Hematopoietic multipotent progenitor cell treated with erythropoietin and hydrocortisone succinate and interleukin-3 and kit ligand, for 8 days (in vitro differentiated cells): Measurements from ENCODE around the gene DPP4.

Experiments
- DNase-seq: peaks from one replicate; pipeline ENCODE4 v3.0.0-alpha.2; 2015

The DPP4 gene

DNA sequence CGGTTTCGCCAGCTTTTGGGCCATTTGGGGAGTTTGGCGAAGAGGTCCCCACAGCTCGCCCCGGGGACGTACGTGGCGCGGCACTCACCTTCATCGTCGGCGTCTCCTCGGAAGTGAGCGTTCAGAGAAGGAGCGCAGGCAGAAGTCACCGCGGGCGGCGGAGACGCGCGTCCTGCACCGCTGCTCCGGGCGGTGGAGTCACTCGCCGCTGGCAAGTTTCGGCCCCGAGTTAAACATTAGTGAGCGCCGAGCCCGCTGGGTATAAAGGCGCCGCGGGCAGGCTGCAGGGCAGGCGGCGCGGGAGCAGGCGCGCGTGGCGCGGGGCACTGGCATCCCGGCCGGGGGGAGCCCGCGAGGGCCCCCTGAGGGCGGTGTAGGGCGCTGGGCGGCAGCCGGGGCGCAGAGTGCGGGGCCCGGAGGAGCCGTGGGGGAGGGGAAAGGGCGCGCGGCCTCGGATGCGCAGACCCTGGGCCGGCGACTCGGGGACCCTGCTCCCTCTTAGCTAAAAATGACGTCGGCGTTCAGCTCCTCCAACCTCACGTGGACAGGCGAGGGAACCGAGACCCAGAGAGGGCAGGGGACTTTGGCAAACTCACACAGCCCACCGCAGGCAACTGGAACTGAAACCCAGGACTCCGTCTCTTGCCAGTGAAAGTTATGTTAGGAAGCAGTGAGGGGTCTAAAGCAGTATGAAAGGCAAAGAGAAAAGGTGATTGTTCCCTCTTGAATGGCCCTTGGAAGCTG is at the start of gene DPP4:
TSS of gene DPP4 (minus strand) at position 328 of the 744 bp plus-strand sequence. CDS start at position 94, 234 bp downstream.
- DNase-seq, result peak; percentile 1

DNA sequence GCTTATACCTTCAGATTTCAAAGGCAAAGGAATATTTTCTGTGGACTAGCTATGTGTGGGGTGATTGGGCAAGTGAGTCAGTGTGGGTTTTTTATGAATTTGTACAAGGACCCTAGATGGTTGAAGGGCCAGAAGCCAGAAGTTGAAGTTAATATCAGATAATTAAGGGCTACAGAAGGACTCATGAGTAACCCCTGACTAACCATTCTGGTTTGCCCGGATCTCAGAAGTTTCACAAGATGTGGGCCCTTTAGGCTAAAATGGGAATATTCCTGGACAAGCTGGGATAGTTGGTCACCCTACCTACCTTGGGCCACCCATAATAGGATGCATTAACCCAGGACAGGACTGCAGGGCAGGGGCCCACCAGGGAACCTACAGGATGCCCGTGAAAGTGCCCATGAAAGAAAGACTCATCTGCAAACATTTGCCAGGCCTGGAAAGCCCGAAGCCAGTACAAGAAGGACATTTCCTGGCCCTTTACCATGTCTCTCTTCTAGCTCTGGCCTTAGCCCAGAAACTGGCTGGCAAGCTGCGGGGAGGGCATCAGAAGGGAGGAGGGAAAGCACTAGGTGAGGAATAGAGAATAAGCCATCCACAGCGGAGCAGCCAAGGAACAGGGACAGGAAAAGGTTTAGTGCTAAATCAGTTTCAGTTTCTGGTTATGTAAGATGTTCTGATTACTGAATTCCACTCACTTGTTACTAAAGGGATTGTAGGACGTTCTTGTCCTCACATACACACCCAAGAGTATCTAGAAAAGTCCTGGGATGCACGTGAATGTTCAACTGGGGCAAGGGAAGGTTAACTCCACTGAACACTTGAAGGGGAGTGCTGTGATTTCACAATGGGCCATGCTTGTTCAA is 44.4 kb upstream of the DPP4 start:
- no peak for DNase-seq

DNA sequence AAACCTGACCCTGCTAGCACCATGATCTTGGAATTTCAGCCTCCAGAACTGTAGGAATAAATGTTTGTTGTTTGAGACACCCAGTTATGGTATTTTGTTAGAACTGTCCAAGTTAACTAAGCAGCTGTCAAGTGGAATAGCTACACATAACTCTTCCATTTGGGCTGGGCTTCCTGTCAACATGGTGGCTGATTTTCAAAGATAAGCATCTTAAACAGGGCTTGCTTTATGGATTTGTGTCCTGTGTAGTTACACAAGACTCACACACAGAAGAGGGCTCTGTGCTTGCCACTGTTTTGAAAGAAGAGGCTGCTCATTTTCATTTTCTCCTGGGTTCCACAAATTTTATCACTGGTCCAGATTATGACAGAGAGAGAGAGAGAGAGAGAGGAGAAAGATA is 42.3 kb upstream of the DPP4 start:
- no peak for DNase-seq

DNA sequence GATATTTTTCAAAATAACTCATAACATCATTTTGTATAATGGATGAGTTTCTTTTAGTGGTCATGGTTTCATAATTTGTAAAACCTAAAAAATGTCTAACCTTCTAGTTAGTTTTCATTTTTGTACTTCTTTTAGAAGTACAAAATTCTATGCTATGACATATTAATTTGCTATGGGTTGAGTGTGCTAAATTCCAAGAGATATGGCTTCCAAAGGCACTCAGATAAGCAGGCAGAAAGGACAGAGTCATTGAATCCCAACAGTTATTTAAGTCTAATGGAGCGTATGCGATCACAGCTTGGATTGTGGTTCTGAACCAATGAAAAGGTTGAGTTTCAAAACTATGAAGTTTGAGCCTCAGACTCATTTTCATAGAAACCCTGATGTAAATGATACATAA is 41.1 kb upstream of the DPP4 start:
- DNase-seq, result no peak

DNA sequence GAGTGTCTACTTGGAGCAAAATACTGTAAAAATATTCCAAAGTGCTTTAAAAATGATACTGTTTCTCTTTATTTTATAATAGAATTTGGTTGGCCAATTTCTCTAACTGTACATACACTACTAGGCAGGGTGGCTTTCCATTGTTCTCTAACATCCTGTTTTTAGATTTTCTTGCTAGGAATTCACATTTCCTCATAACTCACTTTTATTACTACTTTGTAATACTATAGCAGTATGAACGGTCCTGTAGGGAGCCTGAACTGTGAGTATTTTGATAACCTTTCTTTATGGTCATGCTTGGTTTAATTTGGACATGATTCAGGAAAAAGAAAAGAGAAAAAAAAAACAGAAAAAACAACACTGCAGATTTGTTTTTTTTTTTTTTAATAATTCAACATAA is 40.3 kb upstream of the DPP4 start:
- no peak for DNase-seq

DNA sequence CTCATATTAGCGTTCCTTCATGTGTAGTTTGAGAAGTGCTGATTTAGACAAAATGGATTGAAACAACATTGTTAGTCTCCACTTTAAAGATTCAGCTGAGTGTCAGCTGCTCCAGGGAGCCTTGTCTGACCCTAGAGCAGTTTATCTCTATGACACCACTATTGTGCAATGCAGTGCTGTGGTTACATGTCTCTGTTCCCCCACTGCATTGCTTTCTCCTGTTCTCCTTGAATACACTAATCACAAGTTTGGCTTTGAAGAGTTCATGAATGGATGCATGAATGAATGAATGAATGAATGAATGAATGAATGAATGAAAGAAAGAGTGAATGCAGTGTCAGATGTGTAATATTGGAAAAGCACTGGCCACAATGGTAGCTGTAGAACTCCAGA is 39.8 kb upstream of the DPP4 start:
- no peak for DNase-seq

DNA sequence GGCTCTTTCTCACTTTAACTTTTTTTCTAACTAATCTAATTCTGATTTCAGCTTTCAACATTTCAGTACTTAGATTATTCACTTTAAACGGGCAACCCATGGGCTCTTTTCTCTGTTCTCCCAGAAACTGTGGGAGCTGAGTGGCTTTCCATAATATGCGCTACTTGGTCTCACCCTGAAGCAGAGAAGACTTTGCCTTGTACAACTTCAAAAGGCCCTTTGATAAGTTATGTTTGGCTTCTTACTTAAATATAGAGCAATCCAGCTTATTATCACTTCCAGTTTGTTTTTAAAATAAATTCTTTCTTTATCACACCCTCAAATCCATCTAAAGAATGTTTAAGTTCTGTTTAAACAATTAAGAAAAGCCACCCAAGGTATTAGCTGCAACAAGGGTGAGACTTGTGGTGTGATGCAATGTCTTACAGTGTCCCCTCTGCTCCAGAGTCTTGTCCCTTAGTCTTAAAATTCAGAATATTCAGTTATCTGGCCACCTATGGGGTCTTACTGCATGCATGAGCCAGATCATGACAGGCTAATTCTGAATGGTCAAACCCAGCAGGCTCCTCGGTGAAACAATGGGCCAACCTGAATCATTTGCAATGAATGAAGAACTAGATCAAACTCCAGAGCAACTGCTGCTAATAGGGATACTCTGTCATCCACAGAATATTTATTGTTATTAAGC is 39.2 kb upstream of the DPP4 start:
- no peak for DNase-seq

DNA sequence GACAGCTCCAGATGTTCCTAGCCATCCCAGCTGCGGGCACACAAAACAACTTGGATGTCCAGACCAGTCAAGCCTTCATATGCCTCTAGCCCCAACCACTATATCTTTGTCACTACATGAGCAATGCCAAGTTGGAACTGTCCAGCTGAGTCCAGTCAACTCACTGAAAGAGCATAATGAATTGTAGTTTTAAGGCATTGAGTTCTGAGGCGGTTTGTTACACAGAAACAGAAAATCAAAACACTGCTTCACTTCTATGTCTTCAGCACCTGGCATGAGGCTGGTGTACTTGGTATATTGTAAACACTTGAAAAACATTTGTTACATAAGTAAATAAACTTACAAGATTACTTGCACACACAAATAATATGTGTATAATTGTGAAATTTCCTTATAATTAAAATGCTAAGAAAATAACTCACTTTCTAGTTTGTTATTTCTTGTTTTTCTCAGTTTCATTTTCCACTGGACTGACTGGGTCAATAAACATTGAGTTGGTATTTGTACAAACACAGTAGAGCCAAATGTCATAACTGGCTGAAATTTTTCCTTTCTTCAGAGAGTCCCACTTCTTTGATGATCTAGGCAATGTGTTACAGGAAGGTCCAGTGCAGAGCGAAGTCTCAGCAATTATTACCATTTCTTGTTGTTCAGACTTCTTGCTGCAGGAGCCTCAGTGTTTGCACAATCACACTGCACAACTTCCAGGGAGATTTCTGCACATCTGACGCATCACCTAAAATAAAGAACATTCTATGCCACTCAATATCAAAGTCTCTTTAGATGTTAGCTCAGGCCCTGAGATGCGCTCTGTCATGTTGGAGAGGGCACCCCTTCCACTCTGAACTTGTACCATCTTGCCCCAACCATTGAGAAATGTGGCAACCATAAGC is 38.2 kb upstream of the DPP4 start:
- no peak for DNase-seq

DNA sequence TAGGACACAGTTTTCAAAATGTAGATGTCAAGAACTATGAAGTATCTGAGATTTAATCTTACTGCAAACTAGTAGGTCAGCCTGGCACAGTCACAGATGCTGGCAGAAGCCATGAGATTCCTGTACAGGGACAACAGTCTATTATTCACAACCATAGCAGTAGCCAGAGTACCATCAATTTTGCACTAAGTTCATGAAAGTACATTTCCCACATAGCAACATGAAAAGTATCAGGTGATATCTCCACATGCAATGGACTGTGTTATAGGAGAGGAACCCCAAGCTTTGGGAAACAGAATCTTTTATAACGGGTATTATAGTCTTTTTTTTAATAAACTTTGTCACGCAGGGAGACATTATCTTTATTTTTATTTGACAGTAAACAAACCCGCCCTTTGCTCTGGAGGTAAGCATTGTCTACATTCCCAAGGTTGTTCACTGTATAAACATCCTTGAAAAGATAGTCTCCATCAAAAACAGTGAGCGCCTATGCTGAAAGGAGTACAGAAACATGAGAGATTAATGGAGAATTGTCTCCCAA is 33.4 kb upstream of the DPP4 start:
- no peak for DNase-seq

DNA sequence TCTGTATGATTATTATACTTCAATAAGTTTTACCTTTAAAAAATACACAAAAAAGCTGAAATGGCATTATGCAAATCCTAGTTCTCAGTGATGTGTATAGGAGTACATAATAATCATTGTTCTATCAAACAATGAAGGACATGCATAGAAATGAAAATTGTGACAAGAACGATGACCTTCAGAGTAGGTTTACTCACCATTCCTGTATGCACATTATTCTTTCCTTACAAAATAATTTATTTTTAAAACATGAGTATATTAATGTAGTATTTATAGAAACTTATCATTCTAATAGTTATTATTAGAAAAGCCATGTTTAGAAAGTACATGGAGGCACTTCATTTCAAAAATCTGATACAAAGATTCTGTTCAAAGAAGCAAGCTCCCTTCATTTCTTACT is 32.7 kb upstream of the DPP4 start:
- DNase-seq, result no peak

DNA sequence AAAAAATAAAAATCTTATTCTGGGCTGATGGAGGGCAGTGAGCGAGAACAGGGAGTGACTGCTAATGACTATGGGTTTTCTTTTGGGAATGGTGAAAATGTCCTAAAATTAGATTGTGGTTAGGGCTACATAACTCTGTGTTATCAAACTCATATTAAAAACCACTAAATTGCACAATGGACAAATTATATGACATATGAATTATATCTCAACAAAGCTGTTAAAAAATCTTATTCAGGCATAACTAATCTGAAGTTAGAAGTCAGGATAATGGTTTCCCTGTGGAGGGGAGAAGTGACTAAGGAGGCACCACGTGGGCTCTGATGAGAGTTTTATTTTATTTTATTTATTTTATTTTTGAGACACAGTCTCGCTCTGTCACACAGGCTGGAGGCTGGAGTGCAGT is 32.1 kb upstream of the DPP4 start:
- no peak for DNase-seq

DNA sequence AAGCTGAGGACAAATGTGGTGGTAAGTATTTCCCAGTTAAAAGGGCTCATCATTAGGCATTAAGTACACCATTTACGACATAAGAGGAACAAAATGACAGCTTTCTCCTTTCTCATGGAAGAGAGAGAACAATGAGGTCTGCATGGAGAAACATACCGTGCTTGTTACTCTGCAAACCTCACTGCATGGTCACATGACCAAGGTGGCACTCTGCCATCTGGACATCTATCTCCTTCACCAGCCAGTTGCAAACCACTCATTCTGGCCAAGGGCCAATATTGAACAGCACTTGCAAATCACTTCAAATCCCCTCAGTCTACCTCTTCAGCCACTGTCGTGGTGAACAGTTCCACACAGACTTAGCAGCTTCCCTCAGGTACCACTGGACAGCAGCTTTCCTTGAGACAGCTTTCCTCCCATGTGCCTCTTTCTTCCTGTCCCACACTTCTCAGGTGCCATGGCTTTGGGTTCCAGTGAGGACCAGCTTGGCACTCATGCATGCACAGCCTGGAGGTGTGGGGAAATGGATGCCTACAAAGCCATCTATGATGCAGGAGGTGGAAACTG is 29.5 kb upstream of the DPP4 start:
- DNase-seq, result peak; percentile 39

DNA sequence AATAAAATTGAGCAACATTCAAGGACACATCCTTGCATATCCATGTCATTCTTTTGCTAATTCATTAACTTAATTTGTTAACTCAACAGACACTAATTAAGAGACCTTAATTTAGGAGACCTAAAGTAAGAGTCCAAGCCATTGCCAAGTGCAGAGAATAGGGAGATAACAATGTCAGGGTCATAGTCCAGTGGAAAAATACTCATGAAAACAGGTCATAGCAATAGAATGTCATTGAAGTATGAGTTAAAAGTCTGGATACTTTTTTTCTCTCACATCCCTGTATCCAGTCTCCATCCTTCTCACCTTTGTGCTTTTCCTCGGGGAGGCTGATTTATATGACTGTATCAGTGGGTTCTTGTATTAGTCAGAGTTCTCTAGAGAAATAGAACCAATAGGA is 26.6 kb upstream of the DPP4 start:
- no peak for DNase-seq

DNA sequence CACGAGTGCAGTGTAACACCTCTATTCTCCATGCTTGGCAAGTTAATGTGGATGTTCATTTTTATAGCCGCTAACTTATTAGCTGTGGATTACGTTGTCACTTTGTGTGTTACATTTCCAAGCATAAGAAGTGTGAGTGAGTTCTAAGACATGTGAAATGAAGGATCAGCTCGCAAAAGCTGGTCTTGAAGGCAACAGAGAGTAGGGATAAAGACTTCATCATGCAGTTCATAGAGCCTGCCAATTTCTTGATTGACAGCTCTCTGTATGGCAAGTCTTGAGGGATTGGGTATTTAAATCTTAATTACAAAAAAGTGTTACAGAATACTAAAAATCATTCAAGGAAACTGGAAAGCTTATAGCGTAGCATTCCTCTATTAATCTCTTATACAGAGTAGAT is 25.8 kb upstream of the DPP4 start:
- no peak for DNase-seq

DNA sequence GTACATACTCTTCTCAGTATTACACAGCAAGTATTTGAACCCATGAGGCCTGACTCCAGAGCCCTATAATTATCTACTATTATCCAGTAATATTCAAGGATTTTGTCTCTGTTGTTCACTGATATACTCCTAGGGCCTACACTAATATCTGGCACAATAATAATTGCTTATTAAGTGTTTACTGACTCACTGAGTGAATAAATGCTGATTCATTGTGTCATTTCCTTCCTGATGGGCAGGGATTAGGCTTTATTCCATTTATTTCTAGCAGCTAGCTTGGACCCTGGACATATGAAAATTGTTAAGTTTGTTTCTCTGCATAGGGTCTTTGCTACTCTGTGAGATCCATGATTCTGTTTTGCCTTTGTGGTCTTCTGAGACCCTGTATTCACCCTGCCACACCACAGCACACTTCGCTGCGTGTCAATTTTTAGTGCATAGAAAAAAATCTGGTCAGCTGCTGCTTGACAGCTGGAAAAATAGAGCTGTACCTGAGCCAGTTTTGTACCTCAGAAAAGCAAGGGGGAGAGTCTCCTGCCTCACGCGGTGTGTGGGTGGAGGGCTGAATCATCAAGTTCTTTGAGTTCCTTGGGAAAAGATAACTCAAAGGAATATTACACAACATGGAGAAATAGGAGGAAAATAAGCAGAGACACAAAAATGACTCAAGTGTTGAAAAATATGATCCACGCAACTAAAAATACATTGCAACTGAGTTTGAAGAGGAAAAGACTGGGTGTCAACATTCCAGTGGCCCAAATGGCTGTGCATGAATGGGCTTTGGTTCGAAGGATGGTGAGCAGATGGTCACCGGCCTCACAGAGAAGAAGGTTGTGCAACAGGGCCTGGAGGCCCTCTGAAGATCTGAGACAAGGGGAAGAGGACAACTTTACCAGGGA is 18.9 kb upstream of the DPP4 start:
- DNase-seq, result no peak

DNA sequence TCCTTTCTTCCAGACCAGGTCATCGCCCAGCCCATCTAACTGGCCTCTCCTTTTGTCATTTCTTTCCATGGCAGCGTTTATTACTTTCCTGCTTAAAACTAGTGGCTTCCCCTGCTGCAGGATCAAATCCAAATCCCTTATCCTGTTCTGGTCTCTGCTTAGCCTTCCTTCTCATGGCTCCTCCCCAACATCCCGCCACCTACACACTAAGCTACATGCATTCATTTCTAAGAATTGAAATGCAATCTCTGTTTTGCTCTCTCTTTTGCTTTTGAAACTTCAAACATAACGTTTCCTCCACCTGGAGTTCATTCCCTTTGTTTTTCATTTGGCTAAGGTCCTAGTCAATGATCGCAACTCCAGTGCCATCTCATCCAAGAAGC is 18.0 kb upstream of the DPP4 start:
- no peak for DNase-seq

DNA sequence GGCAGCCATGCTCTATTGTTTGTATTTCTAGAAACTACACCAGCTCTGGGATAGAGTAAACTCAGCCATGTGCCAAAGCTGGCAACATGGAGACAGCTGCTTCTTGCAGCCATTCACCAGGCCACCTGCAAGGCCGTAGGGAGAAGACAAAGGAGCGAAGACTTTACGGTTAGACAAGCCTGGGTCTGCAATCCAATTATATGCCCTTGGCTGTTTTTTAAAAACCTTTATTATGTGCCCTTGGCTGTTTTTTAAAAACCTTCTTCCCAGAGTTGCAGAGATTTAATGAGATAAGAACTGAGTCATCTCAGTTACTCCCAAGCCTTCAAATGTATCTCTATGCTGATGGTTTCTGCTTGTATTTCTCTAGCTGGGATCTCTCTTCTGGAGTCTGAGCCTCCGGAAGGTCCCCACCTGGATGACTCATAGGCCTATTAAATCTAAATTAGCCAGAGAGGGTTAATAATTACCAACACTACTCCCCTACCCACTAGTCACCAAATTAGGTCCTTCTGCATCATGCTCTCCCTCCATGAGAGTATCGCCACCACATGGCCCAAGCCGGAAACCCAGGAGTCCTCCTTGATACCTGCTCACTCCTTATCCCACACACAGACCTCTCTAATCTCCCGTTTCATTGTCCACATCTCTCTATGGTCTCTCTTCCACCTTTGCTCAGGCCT is 17.5 kb upstream of the DPP4 start:
- DNase-seq, result no peak

DNA sequence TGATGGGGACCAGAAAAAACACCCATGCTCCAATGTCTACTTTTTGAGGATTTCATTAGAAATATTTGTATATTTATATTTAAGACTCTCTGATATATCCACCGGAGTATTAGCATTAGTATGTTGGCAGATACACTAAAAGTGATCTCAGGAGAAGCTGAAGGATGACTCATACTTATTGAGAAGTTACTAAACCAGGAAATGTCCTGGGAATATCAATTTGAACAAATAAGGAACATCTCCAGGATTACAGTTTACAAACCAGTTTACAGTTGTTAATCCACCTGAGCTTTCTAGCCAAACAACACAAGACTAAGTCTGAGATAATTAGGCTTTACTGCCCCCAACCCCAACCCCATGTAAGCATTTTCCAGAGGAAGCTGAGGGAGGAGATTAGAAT is 16.1 kb upstream of the DPP4 start:
- no peak for DNase-seq

DNA sequence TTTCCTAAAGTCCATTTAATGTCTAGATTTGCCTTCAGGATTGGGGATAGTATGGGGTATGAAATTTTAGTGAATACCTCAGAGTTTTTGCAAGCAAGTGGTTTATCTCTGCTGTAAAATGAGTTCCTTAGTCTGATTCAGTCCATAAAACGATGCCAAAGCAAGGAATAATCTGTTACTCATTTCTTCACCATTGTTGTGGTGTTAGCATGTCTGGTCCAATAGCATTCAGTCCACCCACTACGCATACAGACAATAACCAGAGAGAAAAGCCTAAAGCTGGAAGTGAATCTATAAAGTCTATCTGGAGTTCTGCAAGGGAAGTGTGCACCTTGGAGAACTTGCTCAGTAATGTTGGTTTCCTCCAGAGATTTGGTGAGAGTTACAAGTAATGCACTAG is 12.9 kb upstream of the DPP4 start:
- DNase-seq, result no peak
